Upper lobe of left lung (tissue), 6 donors: ENCODE results near the gene MOCS1. TPM values are rescaled to one million over a fixed set of nuclear protein-coding genes. Genes with fewer than 3 reads are reported as not detected.

Experiments
- ATAC-seq, 2 donors: fragments of 200-7000 bp; cut with Tn5 transposase; one replicate each; pipeline ENCODE4 v1.9.1; 2022; ENCODE audit warnings: mild to moderate bottlenecking in 2 of 2, moderate library complexity in 2 of 2; ENCODE audit not compliant: low FRiP score in 2 of 2
- DNase-seq, 2 donors: peaks; one replicate each; pipeline ENCODE4 v3.0.0-alpha.2; 2019 to 2020
- H3K27ac ChIP-seq, 4 donors: fragments of 200-600 bp; sonication (generic); one replicate each; pipeline ENCODE4 v1.5.1; 2016 to 2019
- H3K27me3 ChIP-seq, 4 donors: fragments of 200-600 bp; sonication (generic); one replicate each; pipeline ENCODE4 v1.5.1; 2017 to 2019
- H3K36me3 ChIP-seq, 4 donors: fragments of 200-600 bp; sonication (generic); one replicate each; pipeline ENCODE4 v1.5.1; 2016 to 2019
- H3K4me1 ChIP-seq, 4 donors: fragments of 200-600 bp; sonication (generic); one replicate each; pipeline ENCODE4 v1.5.1; 2018 to 2019
- H3K4me3 ChIP-seq, 4 donors: fragments of 200-600 bp; sonication (generic); one replicate each; pipeline ENCODE4 v1.5.1; 2017 to 2019; ENCODE audit warnings: mild to moderate bottlenecking in 2 of 4, moderate library complexity in 1 of 4
- H3K9me3 ChIP-seq, 4 donors: fragments of 200-600 bp; sonication (generic); one replicate each; pipeline ENCODE4 v1.5.1; 2018 to 2019
- EP300 ChIP-seq, 4 donors: sonication (generic); formaldehyde crosslinking; IDR thresholded peaks; one replicate each; pipeline ENCODE4 v1.5.1; 2017; ENCODE audit warnings: antibody characterized with exemption in 4 of 4, control low read depth in 2 of 4
- POLR2A ChIP-seq, 4 donors: fragments of 450-650 bp; IDR thresholded peaks; one replicate each; pipeline ENCODE4 v1.5.1; 2016 to 2017; ENCODE audit warnings: antibody characterized with exemption in 4 of 4, mild to moderate bottlenecking in 2 of 4
- POLR2AphosphoS5 ChIP-seq, 2 donors: sonication (generic); formaldehyde crosslinking; IDR thresholded peaks; one replicate each; pipeline ENCODE4 v1.5.1; 2017; ENCODE audit warnings: antibody characterized with exemption in 2 of 2
- WGBS, 2 donors: methylation state at CpG; one replicate each; pipeline ENCODE4 v1.1.5; 2017 to 2018; 5-methylcytosine and 5-hydroxymethylcytosine counted together
- total RNA-seq, 6 donors: library from RNA; depleted of rRNA in 4 of 6; stranded (reverse); fragments of >200 nt in 4 of 6; gene quantifications; one replicate each; pipeline versions ENCODE4 v1.1.0 to v1.2.1, GENCODE V29; 2016 to 2021
- TF ChIP-seq, protein P1 (sequence below), 6 experiments: fragments of 450-650 bp in 4 of 6; fragments of 200-600 bp in 2 of 6; sonication (generic) in 2 of 6; IDR thresholded peaks; one replicate each; pipeline ENCODE4 v1.5.1; 2016 to 2019; ENCODE audit warnings: antibody characterized with exemption in 6 of 6
- donor health status: DM: no; HTN: no; CAD: no; lungs with moderate emphysema.
- donor health status: DM: no; HTN: yes; CAD: no; lungs with severe emphysema.

Gene MOCS1
- total RNA-seq, 6 donors from 2014 or later = 15.0 to 49.2 (median 26.3) TPM

DNA sequence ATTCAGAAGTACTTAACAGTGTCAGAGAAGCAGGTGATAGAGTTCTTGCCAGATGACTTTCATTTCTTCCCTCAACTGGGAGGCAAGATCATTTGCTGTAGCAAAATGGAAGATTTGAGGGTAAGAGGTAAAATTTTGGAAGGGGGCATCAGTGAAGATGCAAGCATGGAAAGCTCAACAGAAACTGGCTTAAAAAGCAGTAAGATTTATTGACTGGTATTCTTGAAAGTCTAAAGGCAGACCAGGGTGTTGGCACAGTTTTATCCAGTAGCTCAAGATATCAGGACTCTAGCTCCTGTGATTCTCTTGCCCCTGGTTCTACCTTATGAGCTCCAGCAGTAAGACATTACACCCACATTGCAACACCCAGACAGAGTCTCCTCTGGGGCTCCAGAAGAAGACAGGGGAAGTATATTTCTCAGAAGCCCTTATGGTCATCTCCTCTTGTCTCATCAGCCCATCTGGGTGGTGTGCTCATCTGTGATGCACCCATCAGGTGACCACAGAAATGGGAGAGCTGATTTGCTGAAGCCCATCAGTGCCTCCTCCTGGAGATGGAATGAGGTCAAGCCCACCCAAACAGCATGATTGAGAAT, 16.0 kb upstream of the MOCS1 start:
- no peaks in the 10 kb centered on the region for H3K36me3 ChIP-seq
- H3K4me3 ChIP-seq = no peak overlapping the region
- H3K27ac ChIP-seq = no peak overlapping the region
- TF ChIP-seq POLR2A (IDR thresholded peaks at IDR 0.05) = no peak
- TF ChIP-seq POLR2AphosphoS5 (IDR thresholded peaks at IDR 0.05) = no peak
- TF ChIP-seq EP300 (IDR thresholded peaks at IDR 0.05) = no peak
- TF ChIP-seq, protein P1, sequence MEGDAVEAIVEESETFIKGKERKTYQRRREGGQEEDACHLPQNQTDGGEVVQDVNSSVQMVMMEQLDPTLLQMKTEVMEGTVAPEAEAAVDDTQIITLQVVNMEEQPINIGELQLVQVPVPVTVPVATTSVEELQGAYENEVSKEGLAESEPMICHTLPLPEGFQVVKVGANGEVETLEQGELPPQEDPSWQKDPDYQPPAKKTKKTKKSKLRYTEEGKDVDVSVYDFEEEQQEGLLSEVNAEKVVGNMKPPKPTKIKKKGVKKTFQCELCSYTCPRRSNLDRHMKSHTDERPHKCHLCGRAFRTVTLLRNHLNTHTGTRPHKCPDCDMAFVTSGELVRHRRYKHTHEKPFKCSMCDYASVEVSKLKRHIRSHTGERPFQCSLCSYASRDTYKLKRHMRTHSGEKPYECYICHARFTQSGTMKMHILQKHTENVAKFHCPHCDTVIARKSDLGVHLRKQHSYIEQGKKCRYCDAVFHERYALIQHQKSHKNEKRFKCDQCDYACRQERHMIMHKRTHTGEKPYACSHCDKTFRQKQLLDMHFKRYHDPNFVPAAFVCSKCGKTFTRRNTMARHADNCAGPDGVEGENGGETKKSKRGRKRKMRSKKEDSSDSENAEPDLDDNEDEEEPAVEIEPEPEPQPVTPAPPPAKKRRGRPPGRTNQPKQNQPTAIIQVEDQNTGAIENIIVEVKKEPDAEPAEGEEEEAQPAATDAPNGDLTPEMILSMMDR (IDR thresholded peaks at IDR 0.05) = no peak
- H3K9me3 ChIP-seq = no peaks in the 10 kb centered on the region
- H3K4me1 ChIP-seq = no peaks in the 10 kb centered on the region
- H3K27me3 ChIP-seq = no peaks in the 10 kb centered on the region
- ATAC-seq (no peak), DNase-seq (no peak)

- no peak overlapping the region for H3K4me3 ChIP-seq
- DNase-seq (no peak), ATAC-seq (no peak)
- H3K36me3 ChIP-seq = no peaks in the 10 kb centered on the region
- H3K27me3 ChIP-seq = no peaks in the 10 kb centered on the region
- TF ChIP-seq, protein P1 (IDR thresholded peaks at IDR 0.05) = no peak
- no peak for TF ChIP-seq EP300 (IDR thresholded peaks at IDR 0.05)
- no peak for TF ChIP-seq POLR2AphosphoS5 (IDR thresholded peaks at IDR 0.05)
- no peak for TF ChIP-seq POLR2A (IDR thresholded peaks at IDR 0.05)
- H3K4me1 ChIP-seq = no peaks in the 10 kb centered on the region
- H3K27ac ChIP-seq = no peak overlapping the region
- no peaks in the 10 kb centered on the region for H3K9me3 ChIP-seq
- 74 to 76% methylated on average over 5 of the region's 5 CpGs for WGBS, 2 donors
Observed at GRCh38 chr6:39948199-39948791, 14.0 kb upstream of the MOCS1 start.

DNA sequence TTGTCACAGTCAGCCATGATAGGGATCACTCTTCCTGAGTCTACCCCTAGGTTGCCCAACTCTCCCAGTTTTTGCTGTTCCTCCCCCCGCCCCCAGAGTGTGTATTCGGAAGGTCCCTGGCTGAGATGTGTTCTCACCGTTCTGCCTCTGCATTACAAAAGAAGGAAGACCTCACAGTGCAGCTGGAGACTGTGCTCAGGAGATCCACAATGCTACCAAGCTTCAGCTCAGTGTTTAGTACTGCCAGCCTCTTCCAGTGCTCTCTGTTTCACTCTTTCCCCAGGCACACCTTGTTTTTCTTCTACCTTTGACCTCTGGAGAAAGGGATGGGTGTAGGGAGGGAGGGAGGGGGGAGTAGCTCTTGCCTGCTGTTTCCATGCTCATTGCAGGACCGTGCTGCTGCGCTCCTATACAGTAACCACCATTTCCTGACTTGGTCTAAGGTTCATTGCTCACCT, 13.4 kb upstream of the MOCS1 start:
- Histone ChIP-seq H3K27me3 (no peaks in the 10 kb centered on the region), H3K27ac (no peak overlapping the region), H3K4me3 (no peak overlapping the region), H3K4me1 (no peaks in the 10 kb centered on the region), H3K36me3 (no peaks in the 10 kb centered on the region), H3K9me3 (no peaks in the 10 kb centered on the region)
- ATAC-seq (no peak), DNase-seq (no peak)
- WGBS, 2 donors = 52 to 74% methylated on average over 5 of the region's 5 CpGs
- TF ChIP-seq EP300 (IDR thresholded peaks at IDR 0.05) (no peak), POLR2AphosphoS5 (IDR thresholded peaks at IDR 0.05) (no peak), POLR2A (IDR thresholded peaks at IDR 0.05) (no peak)
- TF ChIP-seq, protein P1 (IDR thresholded peaks at IDR 0.05) = no peak

DNA sequence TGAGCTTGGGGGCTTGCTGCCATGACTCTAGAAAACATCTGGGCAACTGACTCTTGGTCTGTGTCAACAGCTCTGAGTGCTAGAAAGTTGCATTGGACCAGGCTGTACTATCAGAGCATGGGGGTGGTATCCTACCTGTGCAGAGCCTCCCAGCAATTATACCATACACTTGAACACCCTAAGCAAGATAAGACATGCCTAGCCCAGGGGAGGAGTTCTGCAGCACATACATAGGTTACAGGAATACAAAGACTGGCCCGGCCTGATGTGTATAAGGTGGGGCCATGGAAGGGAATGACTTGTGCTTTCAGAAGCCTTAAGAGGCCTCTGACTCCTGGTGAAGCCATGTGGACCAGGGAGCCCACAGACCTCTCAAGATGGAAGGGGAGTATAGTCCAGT, 11.4 kb upstream of the MOCS1 start:
- DNase-seq (no peak), ATAC-seq (peak in 1 of 2 donors; percentile 58)
- Histone ChIP-seq H3K27ac (no peak overlapping the region), H3K4me3 (no peak overlapping the region), H3K36me3 (no peaks in the 10 kb centered on the region), H3K9me3 (no peaks in the 10 kb centered on the region), H3K4me1 (no peaks in the 10 kb centered on the region), H3K27me3 (no peaks in the 10 kb centered on the region)
- WGBS, 2 donors = 83% methylated on average over 1 of the region's 1 CpG; no CpG with 5 or more reads in 1 of the 2 donors
- TF ChIP-seq POLR2AphosphoS5 (IDR thresholded peaks at IDR 0.05) (no peak), POLR2A (IDR thresholded peaks at IDR 0.05) (no peak), EP300 (IDR thresholded peaks at IDR 0.05) (no peak)
- TF ChIP-seq, protein P1 (IDR thresholded peaks at IDR 0.05) = no peak
